ENCODE measurements around the gene C4orf51.

C4orf51 gene

GRCh38 chr4:145760176-145760575 is 80.2 kb downstream of the C4orf51 start:
- no peak for DNase-seq

GRCh38 chr4:145760961-145761929 is 81.3 kb downstream of the C4orf51 start:
- no peak for DNase-seq

GRCh38 chr4:145762719-145763118 is 82.8 kb downstream of the C4orf51 start:
- DNase-seq, result no peak

GRCh38 chr4:145763399-145763798 is 83.5 kb downstream of the C4orf51 start:
- DNase-seq, result no peak

- no peak for DNase-seq
Measured at GRCh38 chr4:145766273-145766672, 86.3 kb downstream of the C4orf51 start.

GRCh38 chr4:145769450-145770037 is 89.6 kb downstream of the C4orf51 start:
- DNase-seq, result no peak

GRCh38 chr4:145770124-145770523 is 90.2 kb downstream of the C4orf51 start:
- peak; percentile 16 for DNase-seq

GRCh38 chr4:145772347-145772746 is 92.4 kb downstream of the C4orf51 start:
- no peak for DNase-seq

- DNase-seq, result no peak
Measured at GRCh38 chr4:145773581-145774234, 93.8 kb downstream of the C4orf51 start.

GRCh38 chr4:145774473-145774872 is 94.5 kb downstream of the C4orf51 start:
- no peak for DNase-seq

- DNase-seq, result no peak
Measured at GRCh38 chr4:145775406-145775805, 95.5 kb downstream of the C4orf51 start.

- no peak for DNase-seq
Measured at GRCh38 chr4:145776208-145776607, 96.3 kb downstream of the C4orf51 start.

GRCh38 chr4:145779319-145779801 is 99.4 kb downstream of the C4orf51 start:
- no peak for DNase-seq

- no peak for DNase-seq
Measured at GRCh38 chr4:145781351-145781750, 101.4 kb downstream of the C4orf51 start.

Measured in eye (tissue), 1 donor.